Fibroblast of the aortic adventitia (primary cell): ENCODE data around the gene MAS1. TPM values are rescaled to one million over a fixed set of nuclear protein-coding genes. Genes with fewer than 3 reads are reported as not detected.
"Not testable (repeated sequence)": the region's sequence is repeated elsewhere in the genome, so short reads cannot be mapped to it uniquely, and the experiment has no call there.

Experiments
- DNase-seq: peaks from one replicate; pipeline ENCODE4 v3.0.0-alpha.2; 2010; ENCODE audit warnings: low read depth
- H3K4me3 ChIP-seq: 2 replicates; pipeline ENCODE4 v1.5.1; 2011; ENCODE audit warnings: low read depth, mild to moderate bottlenecking, control low read depth, low read length, moderate library complexity
- CTCF ChIP-seq: IDR thresholded peaks from 2 replicates; pipeline ENCODE4 v1.5.1; 2011; ENCODE audit warnings: mild to moderate bottlenecking, low read length, control low read depth, inconsistent platforms; ENCODE audit not compliant: insufficient read depth
- total RNA-seq: library from RNA; depleted of rRNA; stranded (reverse); fragments of >200 nt; gene quantifications from 2 replicates; pipeline ENCODE4 v1.2.3, GENCODE V29; 2012; ENCODE audit warnings: low replicate concordance

MAS1 gene
- total RNA-seq, 1 donor = under 0.01 TPM

DNA sequence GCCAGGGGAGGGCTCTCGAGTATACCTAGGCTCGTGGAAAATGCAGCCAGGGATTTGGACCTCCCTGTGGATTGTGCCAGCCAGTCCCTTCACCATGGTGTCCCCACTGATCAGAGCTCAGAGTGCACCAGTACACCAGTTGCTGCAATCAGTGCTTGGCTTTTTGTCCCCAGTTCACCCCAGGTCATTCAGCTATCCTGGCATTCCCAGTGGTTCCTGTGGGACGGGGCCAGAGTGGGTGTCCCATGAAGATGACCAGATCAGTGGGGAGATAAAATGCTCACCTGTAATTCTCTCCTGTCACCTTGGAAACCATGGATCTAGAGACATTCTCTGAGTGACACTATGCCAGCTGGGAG, 23.8 kb downstream of the MAS1 start:
- TF ChIP-seq CTCF = no peak
- no peak overlapping the region for H3K4me3 ChIP-seq
- no peak for DNase-seq

GRCh38 chr6:159915397-159915796, 24.6 kb downstream of the MAS1 start:
- TF ChIP-seq CTCF = no peak
- no peak for DNase-seq
- no peak overlapping the region for H3K4me3 ChIP-seq

DNA sequence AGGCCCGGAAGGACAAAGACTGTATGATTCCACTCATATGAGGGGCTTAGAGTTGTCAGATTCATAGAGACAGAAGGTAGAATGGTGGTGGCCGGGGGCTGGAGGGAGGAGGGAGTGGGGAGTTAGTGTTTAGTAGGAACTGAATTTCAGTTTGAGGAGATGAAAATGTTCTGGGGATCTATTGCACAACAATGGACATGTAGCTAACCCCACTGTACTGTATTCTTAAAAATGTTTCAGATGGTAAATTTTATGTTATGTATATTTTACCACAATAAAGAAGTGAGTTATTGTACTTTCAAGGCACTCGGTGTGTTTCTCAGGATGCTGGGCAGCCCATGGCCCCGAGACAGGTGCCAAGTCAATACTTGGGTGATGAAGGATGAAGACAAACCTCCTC, 25.4 kb downstream of the MAS1 start:
- TF ChIP-seq CTCF = no peak
- no peak overlapping the region for H3K4me3 ChIP-seq
- DNase-seq = no peak

DNA sequence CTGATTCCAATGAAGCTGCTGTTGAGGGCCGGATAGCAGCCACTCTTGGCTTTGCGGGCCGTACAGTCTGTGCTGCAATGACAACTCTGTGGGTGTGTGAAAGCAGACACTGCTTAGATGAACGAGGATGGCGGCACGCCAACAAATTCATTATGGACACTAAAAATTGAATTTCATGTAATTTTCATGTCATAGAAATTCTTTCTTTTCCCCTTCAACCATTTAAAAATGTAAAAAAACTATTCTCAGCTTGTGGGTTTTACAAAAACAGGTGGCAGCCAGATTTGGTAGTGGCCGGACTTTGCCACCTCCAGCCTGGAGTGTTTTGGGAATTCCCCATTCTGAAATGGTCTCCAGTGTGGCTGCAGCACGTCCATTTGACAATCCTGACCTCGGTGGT, 26.0 kb downstream of the MAS1 start:
- no peak for TF ChIP-seq CTCF
- no peak overlapping the region for H3K4me3 ChIP-seq
- DNase-seq = no peak

GRCh38 chr6:159919011-159919511, 28.3 kb downstream of the MAS1 start:
- no peak for TF ChIP-seq CTCF
- DNase-seq = peak; percentile 40
- no peak overlapping the region for H3K4me3 ChIP-seq

- no peak overlapping the region for H3K4me3 ChIP-seq
- no peak for DNase-seq
- TF ChIP-seq CTCF = no peak
These were observed 29.0 kb downstream of the MAS1 start for GRCh38 chr6:159919800-159920199.

- not testable (repeated sequence) for H3K4me3 ChIP-seq
These were observed 33.4 kb downstream of the MAS1 start for GRCh38 chr6:159924150-159924549.

More at GRCh38 chr6:159924150-159924549, 33.4 kb downstream of the MAS1 start:
- not testable (repeated sequence) for DNase-seq
